Amniotic stem cell (primary cell): Measurements from ENCODE around the gene SGO2.

Source experiments
- DNase-seq: peaks from one replicate; lab custom pipeline; 2025; lab: John Stamatoyannopoulos, UW

The SGO2 gene

GRCh38 chr2:200525882-200526651 lies at the start of gene SGO2:
Gene SGO2 (plus strand): TSS chr2:200526207. CDS start chr2:200532976, 6,769 bp downstream.
- peak; percentile 90 for DNase-seq

GRCh38 chr2:200476836-200477235 lies 49.2 kb upstream of the SGO2 start:
- DNase-seq = no peak

GRCh38 chr2:200477667-200478131 lies 48.3 kb upstream of the SGO2 start:
- no peak for DNase-seq

- DNase-seq = peak; percentile 48
Observed at GRCh38 chr2:200479692-200480265, 46.2 kb upstream of the SGO2 start.

- DNase-seq = no peak
Observed at GRCh38 chr2:200482194-200482593, 43.8 kb upstream of the SGO2 start.

GRCh38 chr2:200483729-200484198 lies 42.2 kb upstream of the SGO2 start:
- DNase-seq = no peak

GRCh38 chr2:200484934-200485333 lies 41.1 kb upstream of the SGO2 start:
- DNase-seq = no peak

- DNase-seq = no peak
Observed at GRCh38 chr2:200486529-200486928, 39.5 kb upstream of the SGO2 start.

GRCh38 chr2:200488169-200488568 lies 37.8 kb upstream of the SGO2 start:
- DNase-seq = no peak

GRCh38 chr2:200490001-200490400 lies 36.0 kb upstream of the SGO2 start:
- DNase-seq = no peak

GRCh38 chr2:200492656-200493055 lies 33.4 kb upstream of the SGO2 start:
- no peak for DNase-seq

GRCh38 chr2:200494048-200494447 lies 32.0 kb upstream of the SGO2 start:
- DNase-seq = no peak

GRCh38 chr2:200496696-200497095 lies 29.3 kb upstream of the SGO2 start:
- DNase-seq = no peak

- DNase-seq = no peak
Observed at GRCh38 chr2:200498402-200499162, 27.4 kb upstream of the SGO2 start.

- no peak for DNase-seq
Observed at GRCh38 chr2:200502196-200502595, 23.8 kb upstream of the SGO2 start.

GRCh38 chr2:200506679-200507078 lies 19.3 kb upstream of the SGO2 start:
- DNase-seq = no peak

GRCh38 chr2:200507179-200507578 lies 18.8 kb upstream of the SGO2 start:
- no peak for DNase-seq

GRCh38 chr2:200509235-200509611 lies 16.8 kb upstream of the SGO2 start:
- no peak for DNase-seq

GRCh38 chr2:200509612-200510433 lies 16.2 kb upstream of the SGO2 start, which contains the start of gene KCTD18:
Gene KCTD18 (minus strand): TSS chr2:200510068. CDS start chr2:200507016, 3,052 bp downstream.
- peak; percentile 58 for DNase-seq

GRCh38 chr2:200515155-200515554 lies 10.9 kb upstream of the SGO2 start:
- DNase-seq = no peak

- DNase-seq = no peak
Observed at GRCh38 chr2:200523158-200523557, 2.8 kb upstream of the SGO2 start.

- no peak for DNase-seq
Observed at GRCh38 chr2:200523604-200524003, 2.4 kb upstream of the SGO2 start.
